Neural cell (in vitro differentiated cells): ENCODE results near the gene JCHAIN. TPM values are rescaled to one million over a fixed set of nuclear protein-coding genes. Genes with fewer than 3 reads are reported as not detected.

Experiments
- H2AFZ ChIP-seq: fragments of 200-600, 300-800 bp; sonication (generic), shearing (Covaris generic); 2 replicates; pipeline ENCODE4 v1.6.0; 2014; ENCODE audit warnings: low read depth, mild to moderate bottlenecking, antibody characterized with exemption, low read length, moderate library complexity
- H3F3A ChIP-seq: fragments of 200-600 bp; shearing (Covaris generic); 2 replicates; pipeline ENCODE4 v1.6.1; 2016; ENCODE audit warnings: mild to moderate bottlenecking, moderate library complexity, mixed read lengths, antibody characterized with exemption, low read length; ENCODE audit not compliant: insufficient read depth, poor library complexity, severe bottlenecking
- H3K27ac ChIP-seq: fragments of 200-600, 300-800 bp; sonication (generic), shearing (Covaris generic); 2 replicates; pipeline ENCODE4 v1.5.1; 2014; ENCODE audit warnings: mild to moderate bottlenecking, low read length, moderate library complexity
- H3K27me3 ChIP-seq: fragments of 300-800, 200-600 bp; sonication (generic), shearing (Covaris generic); 2 replicates; pipeline ENCODE4 v1.6.0; 2014; ENCODE audit warnings: mild to moderate bottlenecking, low read depth, low read length, moderate library complexity; ENCODE audit not compliant: insufficient read depth
- H3K36me3 ChIP-seq: fragments of 300-800, 200-600 bp; sonication (generic), shearing (Covaris generic); 2 replicates; pipeline ENCODE4 v1.5.1; 2014; ENCODE audit warnings: mild to moderate bottlenecking, antibody characterized with exemption, low read length, moderate library complexity; ENCODE audit not compliant: insufficient read depth
- H3K4me2 ChIP-seq: fragments of 300-800, 200-600 bp; sonication (generic), shearing (Covaris generic); 2 replicates; pipeline ENCODE4 v1.6.0; 2014; ENCODE audit warnings: mild to moderate bottlenecking, low read length
- H3K4me3 ChIP-seq: fragments of 300-800, 200-600 bp; sonication (generic), shearing (Covaris generic); 2 replicates; pipeline ENCODE4 v1.5.1; 2014; ENCODE audit warnings: mild to moderate bottlenecking, low read length, moderate library complexity
- H3K79me2 ChIP-seq: fragments of 200-600 bp; shearing (Covaris generic); replicated peaks from 2 replicates; pipeline ENCODE4 v1.6.0; 2014; ENCODE audit warnings: mild to moderate bottlenecking, low read length, moderate library complexity; ENCODE audit not compliant: insufficient read depth
- H3K9ac ChIP-seq: fragments of 300-800, 200-600 bp; sonication (generic), shearing (Covaris generic); 2 replicates; pipeline ENCODE4 v1.6.1; 2016; ENCODE audit warnings: mild to moderate bottlenecking, low read length, mixed read lengths
- H3K9me2 ChIP-seq: fragments of 200-600 bp; shearing (Covaris generic); 2 replicates; pipeline ENCODE4 v1.6.1; 2016; ENCODE audit warnings: mild to moderate bottlenecking, low read length, mixed read lengths; ENCODE audit not compliant: insufficient read depth
- H3K9me3 ChIP-seq: fragments of 200-600, 300-800 bp; sonication (generic), shearing (Covaris generic); 2 replicates; pipeline ENCODE4 v1.6.1; 2016; ENCODE audit warnings: mild to moderate bottlenecking, mixed run types, low read length, moderate library complexity, mixed read lengths
- H4K20me1 ChIP-seq: fragments of 200-600 bp; shearing (Covaris generic); 2 replicates; pipeline ENCODE4 v1.6.1; 2016; ENCODE audit warnings: mild to moderate bottlenecking, mixed run types; ENCODE audit not compliant: insufficient read depth
- CTCF ChIP-seq: fragments of 450-650 bp; IDR thresholded peaks from 2 replicates; pipeline ENCODE4 v1.5.1; 2014; ENCODE audit warnings: antibody characterized with exemption, mild to moderate bottlenecking, moderate library complexity; ENCODE audit not compliant: poor library complexity, severe bottlenecking
- EP300 ChIP-seq: fragments of 450-650 bp; conservative IDR thresholded peaks from 2 replicates; pipeline ENCODE4 v1.6.1; 2014; ENCODE audit warnings: antibody characterized with exemption, mild to moderate bottlenecking, moderate library complexity; ENCODE audit not compliant: poor library complexity, severe bottlenecking
- EZH2 ChIP-seq: fragments of 200-600, 300-800 bp; shearing (Covaris generic), sonication (generic); IDR thresholded peaks from 2 replicates; pipeline ENCODE4 v1.6.1; 2014; ENCODE audit warnings: antibody characterized with exemption, low read length, borderline replicate concordance, mild to moderate bottlenecking; ENCODE audit not compliant: insufficient read depth, poor library complexity, severe bottlenecking
- MXI1 ChIP-seq: fragments of 450-650 bp; conservative IDR thresholded peaks from 2 replicates; pipeline ENCODE4 v1.6.1; 2014; ENCODE audit warnings: antibody characterized with exemption, mild to moderate bottlenecking; ENCODE audit not compliant: poor library complexity, severe bottlenecking
- POLR2AphosphoS5 ChIP-seq: IDR thresholded peaks from 2 replicates; pipeline ENCODE4 v1.6.1; 2012
- RAD21 ChIP-seq: fragments of 450-650 bp; conservative IDR thresholded peaks from 2 replicates; pipeline ENCODE4 v1.6.1; 2014; ENCODE audit warnings: antibody characterized with exemption, mild to moderate bottlenecking, moderate library complexity
- SMC3 ChIP-seq: fragments of 450-650 bp; conservative IDR thresholded peaks from 2 replicates; pipeline ENCODE4 v1.6.1; 2014; ENCODE audit warnings: antibody characterized with exemption, mild to moderate bottlenecking, moderate library complexity; ENCODE audit not compliant: poor library complexity
- TAF1 ChIP-seq: IDR thresholded peaks from 2 replicates; pipeline ENCODE4 v1.6.1; 2012; ENCODE audit warnings: low read depth
- polyA plus RNA-seq: library from polyadenylated mRNA; depleted of rRNA; stranded (reverse); fragments of >200 nt; gene quantifications from 2 replicates; pipeline ENCODE4 v1.2.3, GENCODE V29; 2014
- TF ChIP-seq, protein P1 (sequence below): IDR thresholded peaks from 2 replicates; pipeline ENCODE4 v1.6.1; 2012; ENCODE audit warnings: borderline replicate concordance

JCHAIN gene
- polyA plus RNA-seq, 1 donor from 2014 or later = not detected

GRCh38 chr4:70657326-70657725 lies 9.0 kb downstream of the JCHAIN start:
- no peaks in the 10 kb centered on the region for H3K36me3 ChIP-seq
- no peaks in the 10 kb centered on the region for H3F3A ChIP-seq
- H3K4me3 ChIP-seq = no peak overlapping the region
- H4K20me1 ChIP-seq = no peaks in the 10 kb centered on the region
- H3K27ac ChIP-seq = no peak overlapping the region
- no peaks in the 10 kb centered on the region for H3K79me2 ChIP-seq
- H3K27me3 ChIP-seq = no peaks in the 10 kb centered on the region
- TF ChIP-seq POLR2AphosphoS5 (no peak), MXI1 (no peak), RAD21 (no peak), EP300 (no peak), SMC3 (no peak), EZH2 (no peak), CTCF (no peak), TAF1 (no peak)
- TF ChIP-seq, protein P1, sequence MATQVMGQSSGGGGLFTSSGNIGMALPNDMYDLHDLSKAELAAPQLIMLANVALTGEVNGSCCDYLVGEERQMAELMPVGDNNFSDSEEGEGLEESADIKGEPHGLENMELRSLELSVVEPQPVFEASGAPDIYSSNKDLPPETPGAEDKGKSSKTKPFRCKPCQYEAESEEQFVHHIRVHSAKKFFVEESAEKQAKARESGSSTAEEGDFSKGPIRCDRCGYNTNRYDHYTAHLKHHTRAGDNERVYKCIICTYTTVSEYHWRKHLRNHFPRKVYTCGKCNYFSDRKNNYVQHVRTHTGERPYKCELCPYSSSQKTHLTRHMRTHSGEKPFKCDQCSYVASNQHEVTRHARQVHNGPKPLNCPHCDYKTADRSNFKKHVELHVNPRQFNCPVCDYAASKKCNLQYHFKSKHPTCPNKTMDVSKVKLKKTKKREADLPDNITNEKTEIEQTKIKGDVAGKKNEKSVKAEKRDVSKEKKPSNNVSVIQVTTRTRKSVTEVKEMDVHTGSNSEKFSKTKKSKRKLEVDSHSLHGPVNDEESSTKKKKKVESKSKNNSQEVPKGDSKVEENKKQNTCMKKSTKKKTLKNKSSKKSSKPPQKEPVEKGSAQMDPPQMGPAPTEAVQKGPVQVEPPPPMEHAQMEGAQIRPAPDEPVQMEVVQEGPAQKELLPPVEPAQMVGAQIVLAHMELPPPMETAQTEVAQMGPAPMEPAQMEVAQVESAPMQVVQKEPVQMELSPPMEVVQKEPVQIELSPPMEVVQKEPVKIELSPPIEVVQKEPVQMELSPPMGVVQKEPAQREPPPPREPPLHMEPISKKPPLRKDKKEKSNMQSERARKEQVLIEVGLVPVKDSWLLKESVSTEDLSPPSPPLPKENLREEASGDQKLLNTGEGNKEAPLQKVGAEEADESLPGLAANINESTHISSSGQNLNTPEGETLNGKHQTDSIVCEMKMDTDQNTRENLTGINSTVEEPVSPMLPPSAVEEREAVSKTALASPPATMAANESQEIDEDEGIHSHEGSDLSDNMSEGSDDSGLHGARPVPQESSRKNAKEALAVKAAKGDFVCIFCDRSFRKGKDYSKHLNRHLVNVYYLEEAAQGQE = no peak
- no peak overlapping the region for H3K4me2 ChIP-seq
- no peaks in the 10 kb centered on the region for H3K9me2 ChIP-seq
- H3K9me3 ChIP-seq = no peaks in the 10 kb centered on the region
- H3K9ac ChIP-seq = no peak overlapping the region
- no peak overlapping the region for H2AFZ ChIP-seq

- H3F3A ChIP-seq = no peaks in the 10 kb centered on the region
- no peaks in the 10 kb centered on the region for H3K9me3 ChIP-seq
- no peaks in the 10 kb centered on the region for H3K36me3 ChIP-seq
- TF ChIP-seq EZH2 (no peak), SMC3 (no peak), TAF1 (no peak), EP300 (no peak), CTCF (no peak), POLR2AphosphoS5 (no peak), MXI1 (no peak), RAD21 (no peak)
- TF ChIP-seq, protein P1 = no peak
- H4K20me1 ChIP-seq = no peaks in the 10 kb centered on the region
- H3K4me2 ChIP-seq = no peak overlapping the region
- H3K79me2 ChIP-seq = no peaks in the 10 kb centered on the region
- H3K9ac ChIP-seq = no peak overlapping the region
- H3K4me3 ChIP-seq = no peak overlapping the region
- no peak overlapping the region for H3K27ac ChIP-seq
- no peak overlapping the region for H2AFZ ChIP-seq
- no peaks in the 10 kb centered on the region for H3K9me2 ChIP-seq
- no peaks in the 10 kb centered on the region for H3K27me3 ChIP-seq
Observed at GRCh38 chr4:70654605-70655011, 11.7 kb downstream of the JCHAIN start.
